GM18907 (cell line): ENCODE results near the gene TMEM207.
"Not testable (repeated sequence)": the region's sequence is repeated elsewhere in the genome, so short reads cannot be mapped to it uniquely, and the experiment has no call there.

Source experiments
- ATAC-seq: cut with Tn5 transposase; IDR thresholded peaks from one replicate; pipeline ENCODE4 v1.9.1; 2021; ENCODE audit warnings: mild to moderate bottlenecking, moderate library complexity; ENCODE audit not compliant: unreplicated experiment

The TMEM207 gene

GRCh38 chr3:190449801-190450200 lies at the start of gene TMEM207:
Gene TMEM207, minus strand, starts transcription at chr3:190449901. Its CDS starts 92 bp downstream, at chr3:190449809.
- no peak for ATAC-seq

- no peak for ATAC-seq
These were observed 49.4 kb upstream of the TMEM207 start for GRCh38 chr3:190499122-190499521.

GRCh38 chr3:190498293-190498692 lies 48.6 kb upstream of the TMEM207 start:
- ATAC-seq, result no peak

GRCh38 chr3:190497811-190498210 lies 48.1 kb upstream of the TMEM207 start:
- ATAC-seq, result no peak

- no peak for ATAC-seq
These were observed 47.2 kb upstream of the TMEM207 start for GRCh38 chr3:190496859-190497258.

- no peak for ATAC-seq
These were observed 46.1 kb upstream of the TMEM207 start for GRCh38 chr3:190495796-190496195.

GRCh38 chr3:190495354-190495753 lies 45.7 kb upstream of the TMEM207 start:
- no peak for ATAC-seq

GRCh38 chr3:190494907-190495306 lies 45.2 kb upstream of the TMEM207 start:
- ATAC-seq, result no peak

GRCh38 chr3:190492966-190493365 lies 43.3 kb upstream of the TMEM207 start:
- ATAC-seq, result no peak

GRCh38 chr3:190492129-190492528 lies 42.4 kb upstream of the TMEM207 start:
- ATAC-seq, result no peak

- no peak for ATAC-seq
These were observed 41.9 kb upstream of the TMEM207 start for GRCh38 chr3:190491533-190492054.

GRCh38 chr3:190486908-190487607 lies 37.4 kb upstream of the TMEM207 start:
- ATAC-seq, result no peak

- no peak for ATAC-seq
These were observed 36.8 kb upstream of the TMEM207 start for GRCh38 chr3:190486533-190486864.

GRCh38 chr3:190485830-190486532 lies 36.3 kb upstream of the TMEM207 start:
- no peak for ATAC-seq

- no peak for ATAC-seq
These were observed 32.1 kb upstream of the TMEM207 start for GRCh38 chr3:190481779-190482178.

- not testable (repeated sequence) for ATAC-seq
These were observed 23.6 kb upstream of the TMEM207 start for GRCh38 chr3:190473261-190473660.

GRCh38 chr3:190467922-190468321 lies 18.2 kb upstream of the TMEM207 start:
- ATAC-seq, result no peak

GRCh38 chr3:190458040-190458439 lies 8.3 kb upstream of the TMEM207 start:
- no peak for ATAC-seq

- ATAC-seq, result no peak
These were observed 7.1 kb upstream of the TMEM207 start for GRCh38 chr3:190456770-190457169.

- no peak for ATAC-seq
These were observed 6.1 kb upstream of the TMEM207 start for GRCh38 chr3:190455828-190456227.

GRCh38 chr3:190448256-190448655 lies 1.4 kb downstream of the TMEM207 start:
- no peak for ATAC-seq

GRCh38 chr3:190446573-190447279 lies 3.0 kb downstream of the TMEM207 start:
- no peak for ATAC-seq
